Uterus (tissue), 2 donors: ENCODE measurements around the gene TOR1AIP1.

ENCODE experiments used
- POLR2A ChIP-seq, 2 donors: fragments of 450-650 bp; IDR thresholded peaks; one replicate each; pipeline ENCODE4 v1.6.1; 2016; ENCODE audit warnings: antibody characterized with exemption in 2 of 2, mild to moderate bottlenecking in 1 of 2, moderate library complexity in 1 of 2
- TF ChIP-seq, protein P1 (sequence below), 4 experiments: fragments of 200-600 bp in 2 of 4; fragments of 450-650 bp in 2 of 4; sonication (generic) in 2 of 4; IDR thresholded peaks; one replicate each; pipeline ENCODE4 v1.5.1; 2016 to 2019; ENCODE audit warnings: antibody characterized with exemption in 4 of 4, mild to moderate bottlenecking in 2 of 4, moderate library complexity in 1 of 4

DNA sequence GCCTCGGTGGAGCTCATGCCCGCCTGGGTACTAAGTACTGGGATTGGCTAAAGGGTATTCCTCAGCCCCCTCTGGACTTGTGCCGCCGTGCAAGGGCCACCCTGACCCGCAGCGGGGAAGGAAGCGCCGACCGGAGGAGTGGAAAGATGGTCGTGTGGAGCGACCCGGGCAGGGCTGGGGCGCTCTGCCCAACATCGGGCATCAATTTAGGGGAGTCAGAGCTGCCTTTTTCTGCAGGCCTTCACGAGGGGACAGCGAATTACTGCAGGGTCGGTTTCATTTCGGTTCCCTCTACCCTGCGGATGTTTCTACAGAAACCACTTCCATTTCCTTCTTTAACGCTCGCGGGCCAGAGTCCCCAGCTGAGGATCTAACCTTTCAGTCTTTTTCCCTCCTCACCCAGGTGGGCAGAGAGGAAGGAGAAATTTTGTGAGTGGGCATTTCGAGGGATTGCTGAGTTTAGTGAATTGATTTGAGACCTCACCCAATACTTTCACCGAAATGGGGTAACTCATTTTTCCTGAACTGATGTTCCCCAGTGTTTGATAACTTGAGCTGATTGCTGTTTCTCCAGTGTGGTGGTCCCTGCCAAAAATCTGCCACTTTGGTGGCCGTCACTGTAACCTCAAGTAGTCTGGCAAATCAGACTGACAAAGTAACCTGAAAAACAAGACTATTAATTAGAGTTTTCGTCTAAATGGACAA lies 1.1 kb downstream of the TOR1AIP1 start:
- TF ChIP-seq, protein P1, sequence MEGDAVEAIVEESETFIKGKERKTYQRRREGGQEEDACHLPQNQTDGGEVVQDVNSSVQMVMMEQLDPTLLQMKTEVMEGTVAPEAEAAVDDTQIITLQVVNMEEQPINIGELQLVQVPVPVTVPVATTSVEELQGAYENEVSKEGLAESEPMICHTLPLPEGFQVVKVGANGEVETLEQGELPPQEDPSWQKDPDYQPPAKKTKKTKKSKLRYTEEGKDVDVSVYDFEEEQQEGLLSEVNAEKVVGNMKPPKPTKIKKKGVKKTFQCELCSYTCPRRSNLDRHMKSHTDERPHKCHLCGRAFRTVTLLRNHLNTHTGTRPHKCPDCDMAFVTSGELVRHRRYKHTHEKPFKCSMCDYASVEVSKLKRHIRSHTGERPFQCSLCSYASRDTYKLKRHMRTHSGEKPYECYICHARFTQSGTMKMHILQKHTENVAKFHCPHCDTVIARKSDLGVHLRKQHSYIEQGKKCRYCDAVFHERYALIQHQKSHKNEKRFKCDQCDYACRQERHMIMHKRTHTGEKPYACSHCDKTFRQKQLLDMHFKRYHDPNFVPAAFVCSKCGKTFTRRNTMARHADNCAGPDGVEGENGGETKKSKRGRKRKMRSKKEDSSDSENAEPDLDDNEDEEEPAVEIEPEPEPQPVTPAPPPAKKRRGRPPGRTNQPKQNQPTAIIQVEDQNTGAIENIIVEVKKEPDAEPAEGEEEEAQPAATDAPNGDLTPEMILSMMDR (IDR thresholded peaks at IDR 0.05): no peak
- TF ChIP-seq POLR2A (IDR thresholded peaks at IDR 0.05): no peak
